K562 (cell line): ENCODE measurements around the gene ITPK1. TPM values are rescaled to one million over a fixed set of nuclear protein-coding genes. Genes with fewer than 3 reads are reported as not detected.

Experiments
- ATAC-seq: fragments of 200-7000 bp; cut with Tn5 transposase; 3 replicates; pipeline ENCODE4 v1.9.1; 2020; ENCODE audit warnings: moderate library complexity
- BruUV-seq: library from RNA; stranded (reverse); fragments of 400-500 nt; replicated peaks from 2 replicates; lab custom pipeline; 2021; lab: Mats Ljungman, UMichigan
- CTCF ChIA-PET: fragments of 300-600 bp; formaldehyde crosslinking; extraction: SDS; loops from one replicate; lab custom pipeline; 2021; ENCODE audit warnings: low intra/inter-chr PET ratio; lab: Yijun Ruan, JAX
- POLR2A ChIA-PET: fragments of 300-600, 350-650 bp; sonication (Branson Sonifier 250); formaldehyde crosslinking; extraction: SDS; loops from one replicate; lab custom pipeline; 2021; ENCODE audit warnings: antibody characterized with exemption, inconsistent platforms; lab: Yijun Ruan, JAX
- DNase-seq, 4 experiments: peaks; one replicate each; pipeline versions ENCODE4 v3.0.0 to v3.0.0-alpha.2; 2011 to 2018; ENCODE audit warnings: low spot score in 3 of 4, mixed read lengths in 3 of 4; ENCODE audit errors: extremely low read depth in 1 of 4
- FAIRE-seq: peaks from 2 replicates; lab custom pipeline; 2011; peaks lifted over from hg19 to GRCh38; lab: Jason Lieb, UNC
- H2AFZ ChIP-seq: 2 replicates; pipeline ENCODE4 v1.6.0; 2011; ENCODE audit warnings: low read depth, low read length, control low read depth, inconsistent platforms
- H3K27ac ChIP-seq: fragments of 200-600 bp; 3 replicates; pipeline ENCODE4 v1.8.0; 2011; ENCODE audit warnings: low read depth, mild to moderate bottlenecking, control low read depth, inconsistent platforms, low read length, moderate library complexity, mixed read lengths; ENCODE audit errors: extremely low read depth
- H3K27me3 ChIP-seq, 2 experiments: fragments of 300-600 bp in 1 of 2; 2 replicates in 1 of 2; 3 replicates in 1 of 2; pipeline versions ENCODE4 v1.6.0 to v1.8.0; 2011; ENCODE audit warnings: inconsistent platforms in 2 of 2, low read length in 2 of 2, mild to moderate bottlenecking in 1 of 2, mixed read lengths in 1 of 2, moderate library complexity in 1 of 2; ENCODE audit not compliant: control insufficient read depth in 2 of 2, insufficient read depth in 2 of 2
- H3K36me3 ChIP-seq: fragments of 300-600 bp; 3 replicates; pipeline ENCODE4 v1.8.0; 2011; ENCODE audit warnings: mild to moderate bottlenecking, low read length, inconsistent platforms; ENCODE audit not compliant: control insufficient read depth, insufficient read depth
- H3K4me1 ChIP-seq, 2 experiments: fragments of 200-600 bp in 1 of 2; replicated peaks in 1 of 2; 2 replicates in 1 of 2; 3 replicates in 1 of 2; pipeline versions ENCODE4 v1.5.1 to v1.8.0; 2011; ENCODE audit warnings: inconsistent platforms in 2 of 2, low read length in 2 of 2, mild to moderate bottlenecking in 1 of 2, mixed read lengths in 1 of 2, moderate library complexity in 1 of 2; ENCODE audit not compliant: control insufficient read depth in 2 of 2, insufficient read depth in 2 of 2
- H3K4me2 ChIP-seq: 2 replicates; pipeline ENCODE4 v1.6.1; 2011; ENCODE audit warnings: low read length, control low read depth, inconsistent platforms, mixed read lengths; ENCODE audit not compliant: insufficient read depth
- H3K4me3 ChIP-seq: fragments of 200-600 bp; sonication (generic), shearing (Covaris generic); 2 replicates; pipeline ENCODE4 v1.5.1; 2016; ENCODE audit warnings: control low read depth, inconsistent platforms
- H3K79me2 ChIP-seq: fragments of 200-600 bp; 3 replicates; pipeline ENCODE4 v1.8.0; 2011; ENCODE audit warnings: low read length, inconsistent platforms; ENCODE audit not compliant: control insufficient read depth, insufficient read depth
- H3K9ac ChIP-seq, 2 experiments: 2 replicates each; pipeline versions ENCODE4 v1.6.0 to v1.6.1; 2011; ENCODE audit warnings: low read depth in 2 of 2, low read length in 2 of 2, control low read depth in 1 of 2, inconsistent platforms in 1 of 2, mild to moderate bottlenecking in 1 of 2, mixed read lengths in 1 of 2; ENCODE audit not compliant: insufficient read depth in 1 of 2
- H3K9me1 ChIP-seq: one replicate; pipeline ENCODE4 v1.6.0; 2011; ENCODE audit warnings: inconsistent platforms, mild to moderate bottlenecking, low read length, moderate library complexity; ENCODE audit not compliant: control insufficient read depth, insufficient read depth
- H3K9me3 ChIP-seq: replicated peaks from 2 replicates; pipeline ENCODE4 v1.5.1; 2011; ENCODE audit warnings: low read depth, low read length, inconsistent platforms; ENCODE audit not compliant: control insufficient read depth, insufficient read depth
- H4K20me1 ChIP-seq: replicated peaks from 2 replicates; pipeline ENCODE4 v1.6.1; 2011; ENCODE audit warnings: low read length, inconsistent platforms, mixed read lengths; ENCODE audit not compliant: control insufficient read depth, insufficient read depth
- CBFA2T3 ChIP-seq: fragments of 450-650 bp; IDR thresholded peaks from 2 replicates; pipeline ENCODE4 v1.6.1; 2017
- LEF1 ChIP-seq: fragments of 450-650 bp; IDR thresholded peaks from 2 replicates; pipeline ENCODE4 v1.6.1; 2016; ENCODE audit warnings: mild to moderate bottlenecking
- POLR2G ChIP-seq: fragments of 200-400 bp; formaldehyde crosslinking; IDR thresholded peaks from 2 replicates; pipeline ENCODE4 v1.6.1; 2017; ENCODE audit warnings: low read depth, mild to moderate bottlenecking, antibody characterized with exemption, low read length, moderate library complexity
- SREBF2 ChIP-seq: sonication (generic); formaldehyde crosslinking; IDR thresholded peaks from 2 replicates; pipeline ENCODE4 v1.4.0; 2020; ENCODE audit warnings: mild to moderate bottlenecking, missing genetic modification reagents
- TARDBP ChIP-seq: fragments of 450-650 bp; IDR thresholded peaks from 2 replicates; pipeline ENCODE4 v1.6.1; 2016
- XRCC5 ChIP-seq: fragments of 200-400 bp; formaldehyde crosslinking; IDR thresholded peaks from 2 replicates; pipeline ENCODE4 v1.6.1; 2017; ENCODE audit warnings: low read depth, mild to moderate bottlenecking, low read length
- ZFX ChIP-seq: sonication (generic); formaldehyde crosslinking; IDR thresholded peaks from 2 replicates; pipeline ENCODE4 v1.8.0; 2022; ENCODE audit warnings: mild to moderate bottlenecking, missing genetic modification reagents, moderate library complexity
- ZNF12 ChIP-seq: sonication (generic); formaldehyde crosslinking; IDR thresholded peaks from 2 replicates; pipeline ENCODE4 v1.4.0; 2020; ENCODE audit warnings: mild to moderate bottlenecking, missing genetic modification reagents
- ZNF134 ChIP-seq: fragments of 250-450 bp; sonication (Bioruptor Pico); conservative IDR thresholded peaks from 2 replicates; pipeline ENCODE4 v1.4.0; 2020
- WGBS: fragments of 100-300 bp; shearing (Covaris generic); methylation state at CpG from one replicate; pipeline ENCODE4 v1.1.6; 2016; ENCODE audit warnings: low coverage, mixed read lengths; ENCODE audit not compliant: insufficient coverage; ENCODE audit errors: missing lambda C conversion rate; 5-methylcytosine and 5-hydroxymethylcytosine counted together
- in situ Hi-C: fragments of 300-500 bp; cut with MboI; formaldehyde crosslinking; loops from 4 replicates; pipeline ENCODE4 v1.15.0; 2018; ENCODE audit warnings: inconsistent platforms, mixed read lengths
- intact Hi-C: fragments of 100-400 bp; cut with micrococcal nuclease; formaldehyde crosslinking; loops from 2 replicates; pipeline ENCODE4 v1.14.2; 2022
- polyA plus RNA-seq, 8 experiments: library from polyadenylated mRNA; depleted of rRNA in 4 of 8; stranded (reverse) in 5 of 8; unstranded in 3 of 8; fragments of >200 nt; fragmentation: Nextera tagmentation in 2 of 8; fragmentation: Illumina TruSeq in 1 of 8; extraction: Ambion mirVana in 2 of 8; extraction: Trizol in 1 of 8; gene quantifications; 2 replicates each; pipeline versions ENCODE4 v1.2.1 to v1.2.3, GENCODE V29; 2011 to 2014; ENCODE audit warnings: inconsistent platforms in 1 of 8, missing spikeins in 1 of 8
- total RNA-seq, 7 experiments: library from RNA; depleted of rRNA in 6 of 7; stranded (reverse); fragments of >200 nt in 6 of 7; fragmentation: Illumina TruSeq in 2 of 7; extraction: Trizol in 2 of 7; gene quantifications; 2 replicates each; pipeline versions ENCODE4 v1.2.1 to v1.2.3, GENCODE V29; 2011 to 2021; ENCODE audit warnings: low replicate concordance in 1 of 7

ITPK1 gene
- total and polyA plus RNA-seq, 9 of the 15 experiments (the other 6 are each of a cell fraction or from before 2014, with no cell fraction given): 1.2 to 39.2 (median 23.0) TPM

DNA sequence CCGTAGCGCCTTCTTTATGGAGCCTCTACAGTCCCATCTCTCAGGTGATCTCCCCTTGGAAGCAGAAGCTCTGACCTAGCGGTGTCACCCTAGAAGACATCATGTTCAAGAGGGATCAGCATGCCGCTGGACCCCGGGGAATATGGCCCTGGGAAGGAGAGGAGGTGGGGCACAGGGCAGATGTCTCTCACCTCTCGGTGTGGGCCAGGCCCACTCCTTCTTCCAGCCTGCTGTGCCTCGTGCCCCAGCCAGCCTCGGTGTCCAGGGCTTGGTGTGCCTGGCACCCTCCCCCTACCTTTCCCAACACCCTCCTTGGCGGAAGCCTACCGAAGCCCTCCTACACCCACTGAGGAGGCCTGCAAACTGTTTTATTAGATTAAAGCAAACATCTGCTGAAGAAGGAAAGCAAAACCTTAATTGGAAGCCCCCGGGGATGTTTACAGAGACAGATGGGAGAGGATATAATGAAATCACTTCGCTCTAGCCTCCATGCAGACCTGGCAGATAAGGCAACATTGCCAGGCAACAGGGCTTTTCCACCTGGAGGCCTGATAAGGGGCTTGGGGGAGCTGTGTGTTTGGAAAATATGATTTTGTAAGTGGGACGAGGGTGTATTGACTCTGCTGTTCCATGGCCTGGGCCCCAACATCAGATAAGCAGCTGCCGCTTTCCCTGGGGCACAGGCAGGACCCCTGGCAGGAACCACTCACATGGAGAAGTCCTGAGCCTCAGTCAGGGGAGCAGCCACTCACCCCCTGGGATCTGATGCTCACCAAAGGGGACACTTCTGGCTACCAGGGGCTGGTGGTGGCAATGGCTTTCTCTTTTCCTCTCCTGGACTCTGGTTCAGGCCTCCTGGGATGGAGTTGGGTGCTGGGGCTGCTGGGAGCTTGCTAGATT lies 198.4 kb downstream of the ITPK1 start:
- H3K4me1 ChIP-seq: no peaks in the 10 kb centered on the region
- no TSS peak for BruUV-seq
- ATAC-seq (no peak), FAIRE-seq (no peak), DNase-seq (no peak)
- H3K9me3 ChIP-seq: no peaks in the 10 kb centered on the region
- ChIA-PET POLR2A (interaction anchor here (0.7 kb wide), 1 partner anchor 19 kb away, joined by 3 read pairs; no protein-coding TSS in a partner anchor), CTCF (no interaction called here)
- H3K27ac ChIP-seq: no peak overlapping the region
- intact Hi-C loops (no loop called here), in situ Hi-C loops (no loop called here)
- H4K20me1 ChIP-seq: no peaks in the 10 kb centered on the region; the same call in 1 of the 2 replicates
- no peak overlapping the region for H3K4me2 ChIP-seq
- WGBS: 1% methylated on average over 11 of the region's 14 CpGs
- no peaks in the 10 kb centered on the region for H3K9me1 ChIP-seq
- H3K79me2 ChIP-seq: no peaks in the 10 kb centered on the region
- H3K27me3 ChIP-seq: peaks cover 0 to 10% of the 10 kb centered on the region in 2 experiments; a peak in 2 of 5 replicates
- TF ChIP-seq POLR2G (no peak), CBFA2T3 (0 out of 2 replicates have a peak, but pooled peaks have one; percentile 7)
- no peak overlapping the region for H3K4me3 ChIP-seq
- H3K9ac ChIP-seq: no peak overlapping the region
- no peak overlapping the region for H2AFZ ChIP-seq
- no peaks in the 10 kb centered on the region for H3K36me3 ChIP-seq

DNA sequence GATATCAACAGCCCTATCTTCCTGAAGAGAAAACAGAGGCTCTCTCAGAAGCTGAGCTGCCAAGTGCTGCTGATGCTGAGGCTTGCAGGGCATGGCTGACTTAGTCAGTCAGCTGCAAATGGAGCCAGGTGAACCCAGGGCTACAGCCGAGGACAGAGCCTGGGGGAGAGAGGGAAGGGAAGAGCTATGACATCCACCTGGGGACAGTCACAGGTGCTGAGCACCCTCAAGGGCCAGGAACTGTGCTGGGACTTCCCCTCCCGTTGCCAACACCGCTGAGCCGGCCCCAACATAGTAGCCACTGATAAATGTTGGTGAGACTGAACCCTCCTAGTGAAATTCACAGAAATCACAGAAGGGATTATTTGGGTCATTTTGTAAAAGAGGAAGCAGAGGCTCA lies 199.5 kb downstream of the ITPK1 start:
- CTCF ChIA-PET: no interaction called here
- intact Hi-C loops: no loop called here
- no TSS peak for BruUV-seq

More for the DNA sequence above, 199.5 kb downstream of the ITPK1 start:
- POLR2A ChIA-PET: interaction anchor here (0.7 to 1.1 kb wide), 2 partner anchors 18 to 23 kb away, joined by 3 read pairs; no protein-coding TSS in a partner anchor
- Histone ChIP-seq H3K27ac (no peak overlapping the region), H3K79me2 (no peaks in the 10 kb centered on the region), H3K27me3 (peaks cover 0 to 10% of the 10 kb centered on the region in 2 experiments; a peak in 2 of 5 replicates), H3K9ac (no peak overlapping the region), H3K36me3 (no peaks in the 10 kb centered on the region), H3K4me3 (no peak overlapping the region), H3K4me2 (no peak overlapping the region), H3K9me3 (no peaks in the 10 kb centered on the region), H3K9me1 (no peaks in the 10 kb centered on the region), H4K20me1 (no peaks in the 10 kb centered on the region; the same call in 1 of the 2 replicates), H3K4me1 (no peaks in the 10 kb centered on the region), H2AFZ (no peak overlapping the region)
- TF ChIP-seq LEF1 (no peak), ZNF134 (CRISPR knock-in tag) (no peak), TARDBP (no peak), XRCC5 (no peak), SREBF2 (CRISPR knock-in tag) (no peak), ZNF12 (no peak), ZFX (CRISPR knock-in tag) (no peak)
- FAIRE-seq: no peak
- ATAC-seq: no peak
- WGBS: 0% methylated on average over 4 of the region's 4 CpGs
- in situ Hi-C loops: no loop called here
- no peak for DNase-seq
